ENCODE measurements around the gene DEFB131B. TPM values are rescaled to one million over a fixed set of nuclear protein-coding genes. Genes with fewer than 3 reads are reported as not detected.
A peak's percentile ranks its signal among the peaks of the same experiment; 100 is the strongest.

The DEFB131B gene
- total and polyA plus RNA-seq, 5 experiments from 2014 or later = not detected

GRCh38 chr11:71914617-71915189, 36.5 kb downstream of the DEFB131B start:
- no peak for DNase-seq
- Mint-ChIP-seq H3K4me1 (peaks cover 0 to 5% (median 2%) of the 10 kb centered on the region in 4 donors), H3K27ac (peak overlapping the region in 2 of 10 donors; percentile 12 to 34), H3K27me3 (no peaks in the 10 kb centered on the region), H3K4me3 (no peak overlapping the region), H3K36me3 (peaks cover 8 to 78% (median 24%) of the 10 kb centered on the region in 3 donors), H3K9me3 (no peaks in the 10 kb centered on the region)
- POLR2A ChIA-PET = no interaction called here
- no peak for ATAC-seq

- ATAC-seq (no peak), DNase-seq (no peak)
- Mint-ChIP-seq H3K36me3 (peaks cover 8 to 61% (median 19%) of the 10 kb centered on the region in 3 donors), H3K27ac (peak overlapping the region in 1 of 10 donors; percentile 5), H3K4me1 (peaks cover 0 to 5% (median 2%) of the 10 kb centered on the region in 4 donors), H3K27me3 (no peaks in the 10 kb centered on the region), H3K4me3 (no peak overlapping the region), H3K9me3 (no peaks in the 10 kb centered on the region)
- POLR2A ChIA-PET = no interaction called here
Observed at GRCh38 chr11:71917646-71918140, 39.4 kb downstream of the DEFB131B start.

GRCh38 chr11:71927820-71928736, 49.8 kb downstream of the DEFB131B start, which contains the start of gene XNDC1N:
Gene XNDC1N (minus strand): TSS chr11:71928594. CDS start chr11:71923353, 5,241 bp downstream.
- POLR2A ChIA-PET = interaction anchor here (1.0 to 2.7 kb wide), 8 partner anchors 8 to 297 kb away, joined by 3 to 14 read pairs (median 4); partner anchors contain the start of genes ANAPC15, IL18BP and INPPL1
- Mint-ChIP-seq H3K9me3 (no peaks in the 10 kb centered on the region), H3K4me3 (peak within 1 kb of the TSS; percentile 94 to 99 (median 98)), H3K36me3 (peaks cover 0 to 6% (median 0%) of the 10 kb centered on the region in 3 donors), H3K4me1 (peaks cover 21 to 52% (median 51%) of the 10 kb centered on the region in 4 donors), H3K27me3 (no peaks in the 10 kb centered on the region), H3K27ac (peak within 1 kb of the TSS; percentile 97 to 100 (median 99))
- ATAC-seq (peak; percentile 86), DNase-seq (peak in 9 of 10 donors; percentile 17 to 89 (median 64))

GRCh38 chr11:71928737-71929443, 50.6 kb downstream of the DEFB131B start, which contains the start of gene RNF121:
Gene RNF121 (plus strand): TSS chr11:71929046. CDS start chr11:71929062, 16 bp downstream.
- H3K4me1 Mint-ChIP-seq = peaks cover 25 to 57% (median 55%) of the 10 kb centered on the region in 4 donors
- H3K36me3 Mint-ChIP-seq = peaks cover 0 to 6% (median 0%) of the 10 kb centered on the region in 3 donors
- H3K9me3 Mint-ChIP-seq = no peaks in the 10 kb centered on the region
- peak within 1 kb of the TSS; percentile 94 to 99 (median 98) for H3K4me3 Mint-ChIP-seq
- DNase-seq (peak; percentile 94 to 99 (median 97)), ATAC-seq (peak; percentile 90 to 92)
- POLR2A ChIA-PET = interaction anchor here (0.6 to 2.7 kb wide), 9 partner anchors 9 to 296 kb away, joined by 3 to 14 read pairs (median 4); partner anchors contain the start of genes ANAPC15, IL18BP and INPPL1
- H3K27me3 Mint-ChIP-seq = no peaks in the 10 kb centered on the region
- peak within 1 kb of the TSS; percentile 97 to 100 (median 99) for H3K27ac Mint-ChIP-seq

- Mint-ChIP-seq H3K27me3 (no peaks in the 10 kb centered on the region), H3K9me3 (no peaks in the 10 kb centered on the region), H3K4me3 (peak overlapping the region; percentile 94 to 99 (median 98)), H3K36me3 (peaks cover 0 to 6% (median 0%) of the 10 kb centered on the region in 3 donors), H3K27ac (peak overlapping the region; percentile 97 to 100 (median 99)), H3K4me1 (peaks cover 29 to 63% (median 61%) of the 10 kb centered on the region in 4 donors)
- POLR2A ChIA-PET = interaction anchor here (0.6 to 2.7 kb wide), 8 partner anchors 53 to 295 kb away, joined by 3 to 14 read pairs (median 4); partner anchors contain the start of genes ANAPC15, IL18BP and INPPL1
- ATAC-seq (no peak), DNase-seq (no peak)
Observed at GRCh38 chr11:71929491-71929890, 51.2 kb downstream of the DEFB131B start.

- H3K27me3 Mint-ChIP-seq = no peaks in the 10 kb centered on the region
- ATAC-seq (no peak), DNase-seq (no peak)
- H3K36me3 Mint-ChIP-seq = no peaks in the 10 kb centered on the region
- peak overlapping the region; percentile 94 to 99 (median 98) for H3K4me3 Mint-ChIP-seq
- POLR2A ChIA-PET = interaction anchor here (1.1 kb wide), 1 partner anchor 171 kb away, joined by 3 read pairs; no protein-coding TSS in a partner anchor
- H3K9me3 Mint-ChIP-seq = no peaks in the 10 kb centered on the region
- H3K27ac Mint-ChIP-seq = peak overlapping the region in 1 of 10 donors; percentile 97
- H3K4me1 Mint-ChIP-seq = peaks cover 30 to 66% (median 65%) of the 10 kb centered on the region in 4 donors
Observed at GRCh38 chr11:71930556-71931244, 52.4 kb downstream of the DEFB131B start.

- Mint-ChIP-seq H3K9me3 (no peaks in the 10 kb centered on the region), H3K4me3 (peak overlapping the region in 3 of 10 donors; percentile 97 to 99 (median 98)), H3K27me3 (no peaks in the 10 kb centered on the region), H3K4me1 (peaks cover 30 to 66% (median 64%) of the 10 kb centered on the region in 4 donors), H3K36me3 (no peaks in the 10 kb centered on the region), H3K27ac (no peak overlapping the region)
- no peak for DNase-seq
- POLR2A ChIA-PET = interaction anchor here (1.1 kb wide), 1 partner anchor 170 kb away, joined by 3 read pairs; no protein-coding TSS in a partner anchor
- no peak for ATAC-seq
Observed at GRCh38 chr11:71931245-71931602, 53.0 kb downstream of the DEFB131B start.

- Mint-ChIP-seq H3K36me3 (peaks cover 0 to 10% (median 4%) of the 10 kb centered on the region in 3 donors), H3K4me3 (no peak overlapping the region), H3K4me1 (peaks cover 32 to 53% (median 51%) of the 10 kb centered on the region in 4 donors), H3K27ac (peak overlapping the region in 1 of 10 donors; percentile 60), H3K27me3 (no peaks in the 10 kb centered on the region), H3K9me3 (no peaks in the 10 kb centered on the region)
- DNase-seq = no peak
- ATAC-seq = no peak
- POLR2A ChIA-PET = no interaction called here
Observed at GRCh38 chr11:71933141-71933933, 55.1 kb downstream of the DEFB131B start.
